Memory B cell (primary cell): ENCODE data around the gene CKLF.
"Not testable (repeated sequence)": the region's sequence is repeated elsewhere in the genome, so short reads cannot be mapped to it uniquely, and the experiment has no call there.

Experiments used
- ATAC-seq: fragments of 150-1000 bp; cut with Tn5 transposase; 2 replicates; pipeline ENCODE4 v1.10.0; 2021; ENCODE audit warnings: low read depth, mild to moderate bottlenecking, moderate library complexity
- DNase-seq, 2 donors: peaks; one replicate each; pipeline ENCODE4 v3.0.0; 2022; ENCODE audit warnings: low spot score in 2 of 2
- H3K27ac Mint-ChIP-seq: one replicate; pipeline ENCODE4 v1.8.0; 2022; ENCODE audit warnings: mild to moderate bottlenecking, moderate library complexity, mixed read lengths
- H3K27me3 Mint-ChIP-seq: one replicate; pipeline ENCODE4 v1.8.0; 2022; ENCODE audit warnings: mixed read lengths
- H3K36me3 Mint-ChIP-seq: one replicate; pipeline ENCODE4 v1.8.0; 2022; ENCODE audit warnings: mild to moderate bottlenecking, mixed read lengths
- H3K4me1 Mint-ChIP-seq: one replicate; pipeline ENCODE4 v1.8.0; 2022; ENCODE audit warnings: mixed read lengths
- H3K4me3 Mint-ChIP-seq: one replicate; pipeline ENCODE4 v1.8.0; 2022; ENCODE audit warnings: mild to moderate bottlenecking, moderate library complexity, mixed read lengths
- H3K9me3 Mint-ChIP-seq: one replicate; pipeline ENCODE4 v1.8.0; 2022; ENCODE audit warnings: mixed read lengths

The CKLF gene

GRCh38 chr16:66599726-66600125 is 47.4 kb downstream of the CKLF start:
- no peak overlapping the region for H3K27ac Mint-ChIP-seq
- peaks cover 28% of the 10 kb centered on the region for H3K27me3 Mint-ChIP-seq
- ATAC-seq (no peak), DNase-seq (no peak)
- peaks cover 20% of the 10 kb centered on the region for H3K4me1 Mint-ChIP-seq
- peaks cover 6% of the 10 kb centered on the region for H3K9me3 Mint-ChIP-seq
- H3K4me3 Mint-ChIP-seq = no peak overlapping the region
- peaks cover 4% of the 10 kb centered on the region for H3K36me3 Mint-ChIP-seq

- H3K4me1 Mint-ChIP-seq = peaks cover 16% of the 10 kb centered on the region
- H3K27me3 Mint-ChIP-seq = peaks cover 24% of the 10 kb centered on the region
- peaks cover 4% of the 10 kb centered on the region for H3K36me3 Mint-ChIP-seq
- DNase-seq (no peak), ATAC-seq (no peak)
- no peak overlapping the region for H3K27ac Mint-ChIP-seq
- H3K9me3 Mint-ChIP-seq = peaks cover 6% of the 10 kb centered on the region
- H3K4me3 Mint-ChIP-seq = no peak overlapping the region
Measured at GRCh38 chr16:66600477-66600876, 48.1 kb downstream of the CKLF start.

- no peak for ATAC-seq
- Mint-ChIP-seq H3K4me1 (peaks cover 22% of the 10 kb centered on the region), H3K27ac (no peak overlapping the region), H3K36me3 (peaks cover 4% of the 10 kb centered on the region), H3K27me3 (peaks cover 29% of the 10 kb centered on the region), H3K4me3 (no peak overlapping the region), H3K9me3 (peaks cover 6% of the 10 kb centered on the region)
- no peak for DNase-seq
Measured at GRCh38 chr16:66601471-66601870, 49.1 kb downstream of the CKLF start.

- Mint-ChIP-seq H3K27me3 (peaks cover 33% of the 10 kb centered on the region), H3K27ac (peak overlapping the region; percentile 9)
Measured at GRCh38 chr16:66603537-66604375, 51.4 kb downstream of the CKLF start.

GRCh38 chr16:66604376-66605176 is 52.2 kb downstream of the CKLF start, which contains the start of gene CMTM3:
Gene CMTM3 (plus strand): TSS chr16:66604704. CDS start chr16:66604806, 102 bp downstream.
- peak within 1 kb of the TSS; percentile 9 for H3K27ac Mint-ChIP-seq
- peaks cover 4% of the 10 kb centered on the region for H3K36me3 Mint-ChIP-seq
- peak within 1 kb of the TSS; percentile 84 for H3K4me3 Mint-ChIP-seq
- H3K9me3 Mint-ChIP-seq = peaks cover 6% of the 10 kb centered on the region
- ATAC-seq = peak; percentile 61
- H3K4me1 Mint-ChIP-seq = peaks cover 25% of the 10 kb centered on the region
- H3K27me3 Mint-ChIP-seq = peaks cover 31% of the 10 kb centered on the region
- peak; percentile 63 to 78 for DNase-seq

More at GRCh38 chr16:66603537-66604375, 51.4 kb downstream of the CKLF start:
- Mint-ChIP-seq H3K4me3 (peak overlapping the region; percentile 84), H3K4me1 (peaks cover 25% of the 10 kb centered on the region), H3K9me3 (peaks cover 6% of the 10 kb centered on the region), H3K36me3 (peaks cover 4% of the 10 kb centered on the region)
- DNase-seq = peak in 1 of 2 donors; percentile 40
- ATAC-seq = peak; percentile 37

GRCh38 chr16:66605177-66605978 is 53.0 kb downstream of the CKLF start:
- Mint-ChIP-seq H3K27me3 (peaks cover 33% of the 10 kb centered on the region), H3K27ac (no peak overlapping the region), H3K4me3 (peak overlapping the region; percentile 22), H3K36me3 (peaks cover 4% of the 10 kb centered on the region), H3K4me1 (peaks cover 23% of the 10 kb centered on the region), H3K9me3 (peaks cover 6% of the 10 kb centered on the region)
- ATAC-seq (peak; percentile 2), DNase-seq (peak in 1 of 2 donors; percentile 39)

GRCh38 chr16:66605979-66606751 is 53.8 kb downstream of the CKLF start:
- peak overlapping the region; percentile 22 for H3K4me3 Mint-ChIP-seq
- ATAC-seq = peak; percentile 58
- no peak overlapping the region for H3K27ac Mint-ChIP-seq
- no peaks in the 10 kb centered on the region for H3K9me3 Mint-ChIP-seq
- no peaks in the 10 kb centered on the region for H3K36me3 Mint-ChIP-seq
- peaks cover 27% of the 10 kb centered on the region for H3K27me3 Mint-ChIP-seq
- no peak for DNase-seq
- H3K4me1 Mint-ChIP-seq = peaks cover 23% of the 10 kb centered on the region

- Mint-ChIP-seq H3K4me3 (no peak overlapping the region), H3K4me1 (peaks cover 19% of the 10 kb centered on the region), H3K27ac (no peak overlapping the region), H3K9me3 (no peaks in the 10 kb centered on the region), H3K27me3 (peaks cover 22% of the 10 kb centered on the region), H3K36me3 (no peaks in the 10 kb centered on the region)
- ATAC-seq (peak; percentile 47), DNase-seq (peak; percentile 58 to 70)
Measured at GRCh38 chr16:66608241-66609138, 56.1 kb downstream of the CKLF start.

- Mint-ChIP-seq H3K4me1 (peaks cover 14% of the 10 kb centered on the region), H3K9me3 (no peaks in the 10 kb centered on the region), H3K27ac (no peak overlapping the region), H3K36me3 (no peaks in the 10 kb centered on the region), H3K4me3 (no peak overlapping the region), H3K27me3 (peaks cover 17% of the 10 kb centered on the region)
- ATAC-seq = no peak
- DNase-seq = no peak
Measured at GRCh38 chr16:66609139-66609510, 56.7 kb downstream of the CKLF start.

GRCh38 chr16:66610111-66610820 is 57.9 kb downstream of the CKLF start:
- DNase-seq (no peak), ATAC-seq (no peak)
- Mint-ChIP-seq H3K4me3 (no peak overlapping the region), H3K27ac (no peak overlapping the region), H3K27me3 (peaks cover 15% of the 10 kb centered on the region), H3K36me3 (no peaks in the 10 kb centered on the region), H3K9me3 (no peaks in the 10 kb centered on the region), H3K4me1 (peaks cover 12% of the 10 kb centered on the region)

GRCh38 chr16:66611911-66612310 is 59.5 kb downstream of the CKLF start:
- H3K36me3 Mint-ChIP-seq, H3K27me3 Mint-ChIP-seq: not testable (repeated sequence)

GRCh38 chr16:66612422-66612821 is 60.0 kb downstream of the CKLF start:
- no peak for ATAC-seq
- Mint-ChIP-seq H3K4me1 (peaks cover 5% of the 10 kb centered on the region), H3K36me3 (no peaks in the 10 kb centered on the region), H3K4me3 (no peak overlapping the region), H3K27ac (no peak overlapping the region), H3K9me3 (no peaks in the 10 kb centered on the region), H3K27me3 (peaks cover 10% of the 10 kb centered on the region)
- no peak for DNase-seq

More at GRCh38 chr16:66611911-66612310, 59.5 kb downstream of the CKLF start:
- not testable (repeated sequence) for H3K27ac Mint-ChIP-seq, H3K4me3 Mint-ChIP-seq, H3K4me1 Mint-ChIP-seq, H3K9me3 Mint-ChIP-seq, ATAC-seq, DNase-seq
